Endothelial cell (in vitro differentiated cells): Measurements from ENCODE around the gene KNTC1. TPM values are rescaled to one million over a fixed set of nuclear protein-coding genes. Genes with fewer than 3 reads are reported as not detected.

Experiments used
- DNase-seq: peaks from one replicate; pipeline ENCODE4 v3.0.0; 2021; ENCODE audit warnings: low spot score
- H3K27ac Mint-ChIP-seq: one replicate; pipeline ENCODE4 v1.8.0; 2021; ENCODE audit warnings: mixed read lengths, inconsistent platforms; ENCODE audit not compliant: unreplicated experiment
- H3K27me3 Mint-ChIP-seq: one replicate; pipeline ENCODE4 v1.8.0; 2021; ENCODE audit warnings: mild to moderate bottlenecking, moderate library complexity, mixed read lengths, inconsistent platforms; ENCODE audit not compliant: unreplicated experiment
- H3K36me3 Mint-ChIP-seq: one replicate; pipeline ENCODE4 v1.8.0; 2021; ENCODE audit warnings: mild to moderate bottlenecking, low read depth, mixed read lengths, inconsistent platforms; ENCODE audit not compliant: unreplicated experiment
- H3K4me1 Mint-ChIP-seq: one replicate; pipeline ENCODE4 v1.8.0; 2021; ENCODE audit warnings: mild to moderate bottlenecking, mixed read lengths, inconsistent platforms; ENCODE audit not compliant: unreplicated experiment
- H3K4me3 Mint-ChIP-seq: one replicate; pipeline ENCODE4 v1.8.0; 2021; ENCODE audit warnings: mild to moderate bottlenecking, mixed read lengths, inconsistent platforms; ENCODE audit not compliant: unreplicated experiment
- H3K9me3 Mint-ChIP-seq: one replicate; pipeline ENCODE4 v1.8.0; 2021; ENCODE audit warnings: mixed read lengths, inconsistent platforms; ENCODE audit not compliant: unreplicated experiment
- total RNA-seq: library from RNA; stranded (reverse); fragmentation: NEBNext Ultra II Directional; extraction: Animal tissue kit (Norgen Biotek cat#: 25700); gene quantifications from one replicate; pipeline ENCODE4 v1.2.1, GENCODE V29; 2021; ENCODE audit not compliant: unreplicated experiment
- TF ChIP-seq, protein P1 (sequence below): fragments of 200-600 bp; sonication (generic); IDR thresholded peaks from one replicate; pipeline ENCODE4 v1.5.0; 2021; ENCODE audit warnings: antibody characterized with exemption; ENCODE audit not compliant: unreplicated experiment

KNTC1 gene
- total RNA-seq, 1 donor from 2014 or later = 32.6 TPM

DNA sequence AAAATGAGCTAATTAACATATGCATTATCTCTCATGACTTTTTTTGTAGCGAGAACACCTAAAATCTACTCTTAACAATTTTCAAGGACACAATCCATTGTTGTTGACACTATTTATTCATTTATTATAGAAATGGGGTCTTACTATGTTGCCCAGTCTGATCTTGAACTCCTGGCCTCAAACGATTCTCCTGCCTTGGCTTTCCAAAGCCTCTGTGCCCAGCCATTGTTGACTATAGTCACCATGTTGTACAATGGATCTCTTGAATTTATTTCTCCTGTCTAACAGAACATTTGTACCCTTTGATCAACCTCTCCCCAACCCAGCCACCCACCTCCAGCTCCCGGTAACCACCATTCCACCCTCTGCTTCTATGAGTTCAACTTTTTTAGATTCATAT, 134.9 kb downstream of the KNTC1 start:
- peaks cover 2% of the 10 kb centered on the region for H3K27me3 Mint-ChIP-seq
- no peaks in the 10 kb centered on the region for H3K36me3 Mint-ChIP-seq
- TF ChIP-seq, protein P1, sequence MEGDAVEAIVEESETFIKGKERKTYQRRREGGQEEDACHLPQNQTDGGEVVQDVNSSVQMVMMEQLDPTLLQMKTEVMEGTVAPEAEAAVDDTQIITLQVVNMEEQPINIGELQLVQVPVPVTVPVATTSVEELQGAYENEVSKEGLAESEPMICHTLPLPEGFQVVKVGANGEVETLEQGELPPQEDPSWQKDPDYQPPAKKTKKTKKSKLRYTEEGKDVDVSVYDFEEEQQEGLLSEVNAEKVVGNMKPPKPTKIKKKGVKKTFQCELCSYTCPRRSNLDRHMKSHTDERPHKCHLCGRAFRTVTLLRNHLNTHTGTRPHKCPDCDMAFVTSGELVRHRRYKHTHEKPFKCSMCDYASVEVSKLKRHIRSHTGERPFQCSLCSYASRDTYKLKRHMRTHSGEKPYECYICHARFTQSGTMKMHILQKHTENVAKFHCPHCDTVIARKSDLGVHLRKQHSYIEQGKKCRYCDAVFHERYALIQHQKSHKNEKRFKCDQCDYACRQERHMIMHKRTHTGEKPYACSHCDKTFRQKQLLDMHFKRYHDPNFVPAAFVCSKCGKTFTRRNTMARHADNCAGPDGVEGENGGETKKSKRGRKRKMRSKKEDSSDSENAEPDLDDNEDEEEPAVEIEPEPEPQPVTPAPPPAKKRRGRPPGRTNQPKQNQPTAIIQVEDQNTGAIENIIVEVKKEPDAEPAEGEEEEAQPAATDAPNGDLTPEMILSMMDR = no peak
- H3K27ac Mint-ChIP-seq = no peak overlapping the region
- peaks cover 6% of the 10 kb centered on the region for H3K4me1 Mint-ChIP-seq
- H3K4me3 Mint-ChIP-seq = no peak overlapping the region
- H3K9me3 Mint-ChIP-seq = no peaks in the 10 kb centered on the region
- DNase-seq = no peak

DNA sequence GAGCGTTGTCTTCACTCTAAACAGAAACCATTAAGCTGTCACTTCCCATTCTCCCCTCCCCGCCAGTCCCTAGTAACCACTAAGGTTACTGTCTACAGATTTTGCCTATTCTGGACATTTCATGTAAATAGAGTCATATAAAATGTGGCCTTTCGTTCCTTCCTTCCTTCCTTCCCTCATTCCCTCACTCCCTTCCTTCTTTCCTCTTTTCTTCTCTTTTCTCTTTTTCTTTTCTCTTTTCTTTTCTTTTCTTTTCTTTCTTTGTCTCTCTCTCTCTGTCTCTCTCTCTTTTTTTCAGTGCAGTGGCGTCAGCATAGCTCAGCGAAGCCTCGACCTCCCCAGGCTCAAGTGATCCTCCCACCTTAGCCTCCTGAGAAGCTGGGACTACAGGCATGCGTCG, 138.3 kb downstream of the KNTC1 start:
- Mint-ChIP-seq H3K36me3 (no peaks in the 10 kb centered on the region), H3K9me3 (no peaks in the 10 kb centered on the region), H3K27me3 (peaks cover 2% of the 10 kb centered on the region), H3K4me3 (no peak overlapping the region), H3K27ac (peak overlapping the region; percentile 36), H3K4me1 (peaks cover 6% of the 10 kb centered on the region)
- no peak for DNase-seq
- TF ChIP-seq, protein P1 = no peak

DNA sequence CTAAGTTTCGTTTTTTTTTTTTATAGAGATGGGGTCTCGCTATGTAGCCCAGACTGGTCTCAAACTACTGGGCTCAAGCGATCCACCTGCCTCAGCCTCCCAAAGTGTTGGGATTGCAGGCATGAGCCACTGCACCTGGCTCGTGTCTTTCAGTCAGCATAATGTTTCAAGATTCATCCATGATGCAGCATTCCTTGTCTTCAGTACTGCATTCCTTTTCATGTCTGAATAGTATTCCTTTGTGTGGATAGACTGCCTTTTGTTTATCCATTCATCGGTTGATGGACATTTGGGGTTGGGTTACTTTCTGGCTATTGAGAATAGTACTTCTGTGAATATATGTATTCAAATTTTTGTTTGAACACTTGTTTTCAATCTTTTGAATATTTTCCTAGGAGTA, 138.7 kb downstream of the KNTC1 start:
- DNase-seq = no peak
- H3K4me3 Mint-ChIP-seq = no peak overlapping the region
- peaks cover 2% of the 10 kb centered on the region for H3K27me3 Mint-ChIP-seq
- H3K36me3 Mint-ChIP-seq = no peaks in the 10 kb centered on the region
- H3K9me3 Mint-ChIP-seq = no peaks in the 10 kb centered on the region
- TF ChIP-seq, protein P1 = no peak
- peaks cover 6% of the 10 kb centered on the region for H3K4me1 Mint-ChIP-seq
- H3K27ac Mint-ChIP-seq = no peak overlapping the region

DNA sequence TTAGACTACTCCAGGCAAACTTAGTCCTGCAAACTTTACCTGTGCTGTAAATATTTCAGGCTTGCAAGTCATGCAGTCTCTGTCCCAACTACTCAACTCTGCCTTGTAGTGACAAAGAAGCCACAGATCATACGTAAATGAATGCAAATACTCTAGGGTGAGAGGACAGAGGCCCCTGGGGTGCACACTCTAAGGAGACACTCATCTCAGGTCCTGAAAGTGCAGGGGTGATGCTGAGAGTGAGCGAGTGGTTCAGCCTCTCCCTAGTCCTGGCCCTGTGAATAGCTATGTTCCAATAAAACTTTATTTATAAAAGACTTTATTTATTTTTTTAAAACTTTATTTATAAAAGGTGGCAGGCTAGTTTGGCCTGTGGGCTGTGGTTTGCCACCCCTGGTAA, 141.2 kb downstream of the KNTC1 start:
- no peak overlapping the region for H3K27ac Mint-ChIP-seq
- H3K27me3 Mint-ChIP-seq = peaks cover 2% of the 10 kb centered on the region
- no peaks in the 10 kb centered on the region for H3K36me3 Mint-ChIP-seq
- H3K4me1 Mint-ChIP-seq = peaks cover 8% of the 10 kb centered on the region
- no peak overlapping the region for H3K4me3 Mint-ChIP-seq
- H3K9me3 Mint-ChIP-seq = no peaks in the 10 kb centered on the region
- TF ChIP-seq, protein P1 = no peak
- DNase-seq = no peak

DNA sequence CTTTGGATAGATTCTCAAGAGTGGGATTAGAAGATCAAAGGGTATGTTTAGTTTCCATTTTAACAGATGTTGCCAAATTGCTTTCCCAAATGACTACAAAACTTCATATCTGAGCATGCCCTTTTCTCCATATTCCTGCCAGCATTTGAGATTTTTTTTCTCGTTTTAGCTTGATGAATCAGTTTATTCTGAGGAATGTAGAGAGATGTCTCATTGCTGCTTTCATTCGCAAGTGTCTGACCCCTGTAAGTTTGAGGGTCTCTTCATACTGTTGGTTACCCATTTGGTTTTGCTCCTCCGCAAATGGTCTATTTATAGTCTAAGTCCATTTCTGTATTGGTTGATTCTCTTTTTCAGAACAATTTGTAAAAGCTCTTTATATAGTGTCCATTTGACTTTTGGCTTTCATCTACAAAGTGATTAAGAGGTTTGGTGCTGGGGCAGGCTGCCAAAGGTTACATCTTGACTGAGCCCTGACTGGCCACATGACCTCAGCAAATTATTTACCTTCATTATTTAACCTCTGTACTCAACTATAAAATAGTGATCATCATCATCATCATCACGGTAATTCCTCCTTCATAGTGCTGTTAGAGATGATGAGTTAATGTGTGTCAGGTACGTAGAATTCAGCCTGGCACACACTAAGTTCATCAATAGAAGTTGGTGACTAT, 142.5 kb downstream of the KNTC1 start:
- H3K27me3 Mint-ChIP-seq = peaks cover 2% of the 10 kb centered on the region
- peaks cover 8% of the 10 kb centered on the region for H3K4me1 Mint-ChIP-seq
- no peak overlapping the region for H3K4me3 Mint-ChIP-seq
- no peak for DNase-seq
- H3K9me3 Mint-ChIP-seq = no peaks in the 10 kb centered on the region
- no peak overlapping the region for H3K27ac Mint-ChIP-seq
- no peaks in the 10 kb centered on the region for H3K36me3 Mint-ChIP-seq
- TF ChIP-seq, protein P1 = no peak
